Stimulated activated CD8-positive, alpha-beta memory T cell treated with anti-CD3 and anti-CD28 coated beads, Interleukin-12 subunit alpha, Interleukin-12 subunit beta, amount 100 ng/mL, for 1 hour (primary cell): ENCODE measurements around the gene GALNT14.
"Not testable (repeated sequence)": the region's sequence is repeated elsewhere in the genome, so short reads cannot be mapped to it uniquely, and the experiment has no call there.

Experiments used
- DNase-seq: peaks from one replicate; pipeline ENCODE4 v3.0.0-alpha.2; 2020; ENCODE audit warnings: low read depth

GALNT14 gene, protein sequence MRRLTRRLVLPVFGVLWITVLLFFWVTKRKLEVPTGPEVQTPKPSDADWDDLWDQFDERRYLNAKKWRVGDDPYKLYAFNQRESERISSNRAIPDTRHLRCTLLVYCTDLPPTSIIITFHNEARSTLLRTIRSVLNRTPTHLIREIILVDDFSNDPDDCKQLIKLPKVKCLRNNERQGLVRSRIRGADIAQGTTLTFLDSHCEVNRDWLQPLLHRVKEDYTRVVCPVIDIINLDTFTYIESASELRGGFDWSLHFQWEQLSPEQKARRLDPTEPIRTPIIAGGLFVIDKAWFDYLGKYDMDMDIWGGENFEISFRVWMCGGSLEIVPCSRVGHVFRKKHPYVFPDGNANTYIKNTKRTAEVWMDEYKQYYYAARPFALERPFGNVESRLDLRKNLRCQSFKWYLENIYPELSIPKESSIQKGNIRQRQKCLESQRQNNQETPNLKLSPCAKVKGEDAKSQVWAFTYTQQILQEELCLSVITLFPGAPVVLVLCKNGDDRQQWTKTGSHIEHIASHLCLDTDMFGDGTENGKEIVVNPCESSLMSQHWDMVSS

DNA sequence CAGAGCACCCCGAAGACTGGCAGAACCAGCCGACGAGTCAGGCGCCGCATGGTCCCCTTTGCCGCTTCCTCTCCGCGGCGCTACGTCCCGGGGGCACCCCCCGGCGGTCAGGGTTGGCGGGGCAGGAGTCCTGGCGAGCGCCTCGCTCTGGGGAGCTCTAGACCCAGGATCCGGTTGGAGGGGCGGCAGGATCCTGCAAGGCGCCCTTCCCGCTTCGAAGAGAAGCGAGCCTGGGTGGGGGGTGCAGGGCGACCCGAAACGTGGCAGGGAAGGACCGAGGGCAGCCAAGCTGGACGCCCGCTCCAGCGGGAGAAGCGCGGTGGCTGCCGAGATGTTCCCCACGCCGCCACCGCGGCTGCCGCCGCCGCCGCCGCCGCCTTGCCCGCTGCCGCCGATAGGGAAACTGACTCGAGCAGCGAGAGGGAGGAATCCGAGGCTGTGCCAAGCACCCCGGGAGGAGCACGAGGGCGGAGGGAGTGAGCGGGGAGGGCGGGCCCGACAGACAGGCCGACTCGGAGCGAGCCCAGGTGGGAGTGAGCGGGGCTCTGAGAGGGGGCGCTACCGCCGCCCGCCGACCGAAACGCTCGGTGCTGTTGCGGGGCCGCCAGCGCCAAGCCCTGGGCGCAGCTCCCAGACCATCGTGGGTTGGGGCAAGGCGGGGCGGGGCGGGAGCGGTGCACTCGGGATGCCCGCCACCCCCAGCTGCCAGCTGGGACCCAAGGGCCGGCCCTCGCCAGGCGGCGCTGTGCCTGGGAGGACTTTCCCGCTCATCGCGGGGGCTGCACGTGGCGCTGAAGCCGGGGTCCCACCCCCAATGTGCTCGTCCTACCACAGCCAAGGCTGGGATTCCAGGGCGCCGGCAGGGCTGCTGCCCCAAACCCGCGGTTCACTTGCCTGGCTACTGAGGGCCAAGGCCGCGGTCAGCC lies at the start of gene GALNT14:
Gene GALNT14 (minus strand): TSS at position 404 of the 926 bp plus-strand sequence. CDS start 354 bp downstream, at position 50.
- DNase-seq: no peak

DNA sequence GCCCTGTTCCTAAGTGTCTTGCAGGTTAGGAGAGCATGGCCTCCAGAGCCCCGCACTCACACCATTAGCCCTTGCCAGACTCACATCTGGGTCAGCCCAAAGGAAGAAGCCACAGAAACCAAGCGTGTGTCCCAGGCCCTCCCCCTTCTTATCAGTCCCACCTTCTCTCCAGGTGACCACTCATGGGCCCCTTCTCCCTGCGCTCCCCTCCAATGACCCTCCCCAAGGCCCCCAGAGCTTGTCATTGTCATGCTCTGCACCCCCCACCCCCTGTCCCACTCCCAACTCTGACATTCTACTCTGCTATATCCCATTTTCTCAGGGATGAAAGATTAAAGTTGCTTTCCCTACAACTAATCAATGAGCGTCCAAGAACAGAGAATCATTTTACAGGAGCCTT lies 48.9 kb upstream of the GALNT14 start:
- DNase-seq: no peak

DNA sequence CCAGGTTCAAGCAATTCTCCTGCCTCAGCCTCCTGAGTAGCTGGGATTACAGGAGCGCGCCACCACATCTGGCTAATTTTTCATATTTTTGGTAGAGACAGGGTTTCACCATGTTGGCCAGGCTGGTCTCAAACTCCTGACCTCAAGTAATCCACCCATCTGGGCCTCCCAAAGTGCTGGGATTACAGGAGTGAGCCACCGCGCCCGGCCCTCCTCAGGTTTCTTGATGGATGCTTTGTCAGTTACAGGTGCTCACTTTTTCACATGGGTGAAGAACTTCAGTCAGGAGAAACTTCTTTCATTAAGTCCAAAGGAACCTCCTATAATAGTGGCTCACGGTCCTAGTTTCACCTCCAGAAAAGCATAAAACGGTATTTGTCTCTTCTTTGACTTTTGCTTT lies 45.7 kb upstream of the GALNT14 start:
- DNase-seq: not testable (repeated sequence)

DNA sequence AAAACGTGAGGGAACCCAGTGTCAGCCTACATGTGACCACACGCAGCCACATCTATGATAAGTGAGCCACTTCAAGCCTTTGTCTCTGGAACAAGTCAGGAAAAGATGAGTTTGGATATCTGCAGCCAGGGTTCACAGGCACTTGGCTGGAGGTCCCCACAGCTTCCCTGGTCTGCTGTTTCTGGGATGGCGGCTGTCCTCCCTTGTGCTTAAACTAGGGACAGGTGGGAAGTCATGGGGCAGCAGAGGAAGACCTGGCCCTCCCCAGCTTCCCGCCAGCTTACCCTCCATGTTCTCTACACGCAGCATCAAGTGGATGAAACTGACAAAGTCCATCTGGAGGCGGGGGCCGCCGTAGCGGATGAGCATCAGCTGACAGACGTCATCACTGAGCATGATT lies 38.5 kb upstream of the GALNT14 start:
- DNase-seq: no peak

DNA sequence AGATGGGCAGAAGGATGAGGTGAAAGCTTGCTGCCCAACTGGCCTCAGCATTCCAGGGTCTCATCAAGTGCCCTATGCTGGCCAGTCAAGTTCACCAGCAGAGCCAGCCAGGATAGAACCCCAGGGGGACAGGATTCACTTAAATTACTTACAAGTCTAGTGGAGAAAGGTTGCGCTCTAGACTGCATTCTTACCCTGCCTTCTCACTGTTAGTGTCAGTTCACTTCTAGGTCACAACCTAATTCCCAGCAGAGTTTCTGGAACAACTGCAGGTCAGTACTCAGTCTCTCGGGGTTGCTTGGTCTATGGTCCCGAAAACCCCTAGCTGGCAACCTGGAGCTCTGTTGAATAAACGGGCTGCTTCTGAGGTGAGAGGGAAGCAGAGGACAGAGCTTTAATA lies 32.9 kb upstream of the GALNT14 start:
- DNase-seq: no peak

DNA sequence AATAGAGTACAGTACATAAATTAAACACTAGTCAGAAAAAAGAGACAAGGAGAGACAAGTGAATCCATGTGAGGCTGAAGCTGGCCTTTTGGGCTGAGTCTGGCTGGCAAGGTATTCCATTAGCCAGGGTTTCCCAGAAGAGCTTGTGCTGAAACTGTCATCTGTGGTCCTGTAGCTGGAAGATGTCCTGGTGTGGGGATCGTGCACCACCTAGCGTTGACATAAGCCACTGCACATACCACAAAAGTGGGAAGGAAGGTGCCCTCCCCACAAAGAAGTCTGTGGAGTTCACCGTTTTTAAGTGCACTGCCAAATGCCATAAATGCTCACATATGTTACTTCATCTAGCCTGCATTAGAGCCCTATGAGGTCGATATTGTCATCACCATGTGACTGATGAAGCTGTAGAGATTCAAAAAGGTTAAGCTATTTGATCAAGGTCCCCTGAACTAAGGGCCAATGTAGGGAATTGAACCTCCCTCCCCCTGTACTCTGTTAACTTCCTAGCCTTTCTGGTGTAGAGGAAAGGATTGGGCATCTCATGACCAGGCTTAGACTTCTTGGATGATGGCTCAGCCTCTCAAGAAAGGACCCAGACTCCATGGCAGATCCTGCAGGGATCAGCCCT lies 31.9 kb upstream of the GALNT14 start:
- DNase-seq: peak; percentile 17

DNA sequence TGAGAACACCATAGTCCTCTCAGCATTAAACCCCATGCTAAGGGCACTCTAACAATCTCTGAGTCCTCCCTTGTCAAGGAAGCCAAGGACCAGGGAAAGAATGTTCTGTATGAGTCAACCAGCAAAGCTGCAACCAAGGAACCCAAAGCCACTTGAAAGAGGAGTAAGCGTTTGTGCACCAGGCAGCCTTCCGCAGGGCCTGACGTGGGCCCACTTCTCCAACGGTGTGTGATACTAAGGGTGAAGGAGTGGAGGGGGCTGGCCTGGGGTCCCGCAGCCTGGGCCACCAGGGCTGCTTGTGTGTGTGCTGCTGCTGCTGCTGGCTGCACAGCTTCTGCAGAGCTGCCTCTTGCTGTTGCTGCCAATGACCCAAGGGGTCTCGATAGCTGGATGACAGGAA lies 30.1 kb upstream of the GALNT14 start:
- DNase-seq: no peak

DNA sequence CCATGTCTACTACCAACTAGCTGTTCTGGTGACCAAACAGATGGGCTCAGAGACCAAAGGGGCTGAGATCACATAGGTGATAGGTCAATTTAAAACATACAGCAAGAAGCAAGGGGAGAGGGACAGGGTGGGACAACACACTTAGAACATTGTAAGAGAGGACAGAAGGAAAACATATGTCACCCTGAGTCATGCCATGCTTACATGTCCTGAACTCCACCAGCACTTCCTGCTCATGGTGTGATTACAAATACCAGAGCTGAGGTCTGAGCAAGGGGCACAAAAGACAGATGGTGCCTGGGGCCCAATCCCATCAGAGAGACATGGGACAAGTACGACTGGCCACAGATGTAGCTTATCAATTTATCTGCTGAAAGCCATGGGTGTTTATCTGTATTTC lies 28.7 kb upstream of the GALNT14 start:
- no peak for DNase-seq

DNA sequence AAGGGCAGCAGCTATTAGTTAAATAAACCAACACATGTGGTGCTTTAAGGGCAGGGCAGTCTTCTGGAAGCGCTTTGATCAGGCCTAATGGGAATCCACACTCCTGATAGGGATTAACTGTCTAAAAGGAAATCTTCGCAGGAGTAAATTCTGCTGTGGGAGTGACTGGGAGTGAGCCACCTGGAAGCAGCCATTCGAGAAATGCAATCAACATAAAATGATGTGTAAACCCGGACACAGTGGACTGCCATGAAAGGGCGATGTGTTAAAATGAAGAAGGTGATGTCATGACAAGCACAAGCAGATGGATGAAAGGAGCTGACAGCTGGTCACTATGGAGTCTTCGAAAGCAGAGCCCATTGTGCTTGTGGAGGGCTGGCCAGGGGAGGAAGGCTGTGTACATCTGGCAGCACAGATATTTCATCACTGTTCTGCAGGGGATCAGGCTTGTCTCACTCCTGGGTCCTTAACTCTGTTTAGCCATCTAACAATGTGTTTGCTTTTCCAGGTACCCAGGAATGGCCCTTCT lies 24.8 kb upstream of the GALNT14 start:
- no peak for DNase-seq

DNA sequence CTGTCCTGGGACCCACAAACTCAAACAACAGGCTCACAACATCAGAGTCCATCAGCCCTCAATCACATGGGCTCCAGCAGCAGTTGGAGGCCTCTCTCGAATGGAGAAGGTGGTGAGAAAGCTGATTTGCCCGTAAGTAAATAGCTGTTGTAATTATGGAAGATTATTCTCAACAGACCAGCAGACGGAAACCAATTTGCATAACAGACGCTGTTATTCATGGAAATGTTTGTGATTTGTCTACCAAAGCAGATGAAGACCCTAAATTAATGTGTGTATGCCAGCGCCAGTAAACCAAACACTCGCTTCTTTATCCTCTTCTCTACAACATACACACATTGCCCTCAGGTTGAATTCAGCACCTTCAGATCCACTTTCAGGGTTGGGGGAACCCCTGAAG lies 23.4 kb upstream of the GALNT14 start:
- DNase-seq: no peak

DNA sequence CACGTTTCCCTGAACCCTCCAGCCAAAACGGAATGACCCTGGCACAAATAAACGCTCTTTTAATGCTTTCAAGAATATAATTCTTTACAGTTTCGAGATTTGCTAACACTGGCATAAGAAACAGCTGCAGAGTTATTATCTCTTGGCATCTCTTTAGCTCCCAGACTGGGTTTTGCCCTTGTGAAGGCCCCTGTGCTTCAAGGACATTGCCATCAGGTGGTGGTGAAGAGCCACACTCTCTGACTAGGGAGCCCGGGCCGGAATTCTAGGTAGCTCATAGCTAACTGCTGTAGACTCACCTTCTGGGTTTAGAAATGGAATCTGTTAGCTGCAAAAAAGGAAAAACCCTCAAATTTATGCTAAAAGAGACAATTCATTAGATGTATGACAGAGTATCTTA lies 13.3 kb upstream of the GALNT14 start:
- no peak for DNase-seq

DNA sequence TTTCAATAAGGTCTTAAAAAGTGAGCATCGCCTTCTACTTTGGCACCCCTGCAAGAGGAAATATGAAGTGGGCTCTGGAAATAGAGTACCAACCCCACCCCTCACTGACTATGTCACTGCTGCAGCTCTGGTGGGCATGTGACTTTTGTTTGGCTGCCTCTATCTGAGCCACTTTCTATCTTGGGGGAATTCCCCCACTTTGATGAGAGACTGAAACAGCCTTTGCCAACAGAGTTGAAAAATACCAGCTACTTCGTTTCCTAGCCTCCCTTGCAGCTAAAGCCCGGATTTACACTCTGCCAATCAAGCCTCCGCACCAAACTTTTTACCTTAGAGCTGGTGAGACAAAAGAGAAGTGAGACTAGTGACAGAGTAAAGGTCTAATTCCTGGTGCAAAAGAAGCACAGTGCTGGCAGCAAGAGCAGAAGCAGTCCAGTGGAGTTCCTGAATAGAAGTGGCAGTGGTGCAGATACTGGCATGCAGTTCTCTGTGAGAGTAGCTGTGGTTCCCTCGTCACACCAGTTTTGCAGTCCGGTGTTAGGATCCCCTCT lies 12.0 kb upstream of the GALNT14 start:
- DNase-seq: no peak

DNA sequence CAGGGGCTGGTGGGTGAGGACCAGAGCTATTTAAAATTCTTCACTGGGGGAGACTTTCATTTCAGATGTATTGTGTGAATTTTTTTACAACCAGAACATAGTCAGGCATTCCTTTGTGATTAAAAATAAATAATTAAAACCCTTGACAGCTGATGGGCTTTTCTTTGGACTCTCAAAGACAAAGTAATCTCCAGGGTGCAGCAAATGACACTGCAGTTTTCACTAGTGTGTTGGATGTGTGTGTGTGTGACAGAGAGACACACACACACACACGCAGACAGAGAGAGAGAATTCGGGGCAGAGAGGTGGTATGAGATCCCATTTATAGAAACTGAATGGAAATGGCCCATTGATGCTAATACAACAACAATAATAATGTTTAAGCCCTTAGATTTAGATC lies 10.3 kb upstream of the GALNT14 start:
- no peak for DNase-seq

DNA sequence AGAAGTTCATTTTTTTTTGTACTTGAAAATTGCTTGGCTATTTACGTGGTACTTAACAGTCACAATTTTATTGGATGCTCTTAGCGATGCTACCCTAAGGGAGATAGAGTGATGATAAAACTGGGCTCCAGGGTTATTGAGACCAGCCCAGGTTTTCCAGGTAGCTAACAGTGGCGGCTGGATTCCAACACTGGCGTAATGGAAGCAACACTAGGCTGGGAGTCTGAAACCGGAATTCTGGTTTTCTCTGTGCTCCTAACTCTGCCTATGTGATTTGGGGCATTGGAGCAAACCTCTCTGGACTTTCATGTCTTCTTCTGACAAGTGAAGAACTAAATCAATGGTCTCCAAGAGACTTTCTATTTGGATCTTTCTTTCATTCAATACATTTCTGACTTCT lies 9.4 kb upstream of the GALNT14 start:
- DNase-seq: no peak

DNA sequence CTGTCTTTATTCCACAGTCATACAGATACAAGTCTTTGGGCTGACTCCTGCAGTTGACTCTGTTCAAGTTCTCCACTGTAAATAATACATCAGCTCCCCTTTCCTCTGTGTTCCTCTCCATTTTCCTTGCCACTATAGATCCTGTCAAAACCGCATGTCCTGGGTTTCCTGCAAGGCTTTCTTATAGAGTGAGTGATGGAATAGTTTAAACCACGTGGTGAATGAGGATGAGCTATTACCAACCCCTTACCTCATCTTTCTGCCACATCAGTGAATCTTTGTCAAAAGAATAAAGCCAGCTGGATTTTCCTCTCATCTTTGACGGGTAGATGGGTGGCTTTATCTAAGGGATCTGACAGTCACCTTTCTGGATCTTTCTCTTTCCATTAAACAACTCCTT lies 3.9 kb upstream of the GALNT14 start:
- no peak for DNase-seq

DNA sequence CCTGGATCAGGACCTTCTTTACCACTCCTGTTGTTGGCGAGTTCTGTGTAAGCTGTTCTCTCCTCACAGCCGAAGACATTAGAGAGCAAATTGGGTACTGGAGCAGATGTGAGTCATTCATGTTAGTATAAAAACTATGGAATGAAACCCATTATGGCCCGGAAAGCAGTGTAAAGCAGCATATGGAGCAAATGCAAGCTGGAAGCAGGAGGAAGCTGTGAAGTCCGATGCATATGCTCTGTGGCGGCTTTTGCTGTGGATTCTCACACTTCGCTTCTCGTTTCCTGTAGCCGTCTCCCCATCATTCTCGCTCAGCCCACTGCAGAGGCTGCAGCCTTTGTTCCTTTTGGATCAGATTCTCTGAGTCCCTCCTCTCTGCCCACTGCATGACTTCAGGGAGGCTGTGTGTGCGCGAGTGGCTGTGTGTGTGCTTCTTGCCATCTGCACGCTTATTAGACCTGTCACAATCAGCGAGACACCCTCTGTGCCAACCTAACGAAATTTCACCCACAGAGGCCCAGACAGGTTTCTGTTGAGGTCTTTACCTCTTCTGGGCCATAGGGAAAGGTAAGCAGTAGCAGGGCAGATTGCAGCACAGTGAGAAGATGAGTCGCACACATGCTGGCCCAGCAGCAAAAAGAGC lies 3.3 kb upstream of the GALNT14 start:
- DNase-seq: no peak

DNA sequence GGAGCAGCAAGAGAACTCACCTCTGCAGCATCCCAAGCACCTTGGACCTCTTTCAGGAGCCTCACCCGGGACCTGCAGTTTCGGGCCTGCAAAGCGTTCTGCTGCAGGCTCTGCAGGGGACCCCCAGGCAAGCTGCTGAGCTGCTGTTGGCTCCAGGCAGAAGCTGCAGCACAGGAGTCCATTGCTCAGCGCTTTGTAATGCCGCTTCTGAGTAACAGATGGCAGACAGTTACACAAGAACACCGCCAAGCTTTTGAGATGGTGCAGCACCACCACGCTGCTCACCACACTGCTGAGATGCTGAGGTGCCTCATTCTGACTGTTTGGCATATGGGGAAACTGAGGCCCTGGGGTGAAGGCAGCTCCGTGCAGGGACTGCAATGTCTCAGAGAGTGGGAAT lies 1.9 kb upstream of the GALNT14 start:
- no peak for DNase-seq

DNA sequence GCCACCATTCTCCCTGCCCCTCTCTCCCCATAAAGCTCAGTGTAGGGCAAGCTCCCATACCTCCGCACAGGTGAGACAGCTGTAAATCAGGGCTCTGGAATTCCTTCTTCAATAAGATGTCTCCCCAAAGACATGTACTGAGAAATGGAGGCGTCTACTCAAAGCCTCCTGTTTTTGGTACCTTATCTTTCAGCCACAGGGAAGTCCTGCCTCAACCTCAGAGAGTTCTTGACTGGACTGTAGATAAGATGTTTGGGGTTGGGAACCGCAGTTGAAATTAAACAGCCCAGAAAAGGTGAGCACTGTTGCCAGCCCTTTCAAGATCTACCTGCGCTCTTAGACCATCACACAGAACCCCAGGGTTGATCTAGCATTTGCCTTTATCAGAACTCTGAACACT lies 1.4 kb upstream of the GALNT14 start:
- no peak for DNase-seq

DNA sequence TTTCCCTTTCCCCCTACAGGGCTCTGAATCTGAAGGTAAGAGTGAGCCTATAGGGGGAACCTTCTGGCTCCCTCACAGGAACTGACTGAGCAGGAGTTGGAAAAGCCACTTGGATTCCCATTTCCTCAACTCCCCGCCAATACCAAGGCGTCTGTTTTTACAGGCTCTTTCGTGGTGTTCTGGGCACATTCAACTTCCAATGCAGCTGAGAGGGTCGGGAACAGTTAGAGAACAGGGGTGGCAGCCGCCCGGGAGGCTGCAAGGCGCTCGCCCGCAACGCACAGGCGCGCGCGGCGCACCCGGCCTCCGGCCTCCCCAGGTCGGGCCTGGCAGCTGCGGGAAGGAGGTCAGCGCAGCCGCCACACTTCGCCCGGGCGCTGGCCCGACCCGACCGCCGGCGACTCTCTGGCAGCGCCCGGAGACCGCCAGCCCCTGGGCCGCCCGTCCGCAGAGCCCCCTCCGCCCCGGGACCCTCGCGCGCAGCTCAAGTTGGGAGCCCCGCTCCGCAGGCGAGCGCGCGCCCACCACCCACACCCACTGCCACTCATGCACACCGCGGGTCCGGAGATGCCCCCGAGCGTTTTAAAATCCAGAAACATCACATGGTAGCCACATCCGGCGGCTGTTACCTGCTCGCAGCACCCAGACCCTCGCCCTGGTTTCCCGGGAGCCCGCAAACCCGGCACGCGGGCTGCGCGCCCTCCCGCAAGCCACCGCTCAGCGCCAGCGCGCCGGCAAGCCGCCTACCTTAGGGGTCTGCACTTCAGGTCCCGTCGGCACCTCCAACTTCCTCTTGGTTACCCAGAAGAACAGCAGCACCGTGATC lies 816 bp downstream of the GALNT14 start:
- no peak for DNase-seq

DNA sequence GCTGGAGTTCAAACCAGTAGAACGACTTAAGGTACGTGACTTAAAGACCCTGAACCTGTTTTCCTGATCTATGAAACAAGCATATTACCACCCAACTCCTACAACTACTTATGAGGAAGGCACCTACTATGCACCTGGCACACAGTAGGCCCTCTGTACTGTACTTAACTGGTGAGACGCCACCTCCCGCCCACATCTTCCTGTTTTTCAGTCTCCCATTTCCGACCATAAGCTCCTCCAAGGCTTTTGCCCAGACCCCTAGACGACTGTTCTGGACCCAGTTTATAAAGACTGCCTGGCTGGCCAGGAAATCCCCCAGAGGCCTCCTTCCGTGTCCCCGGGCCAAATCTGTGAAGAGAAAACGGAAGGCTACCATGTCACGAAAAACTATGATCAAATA lies 1.5 kb downstream of the GALNT14 start:
- DNase-seq: no peak
